ENCODE results near the gene SH3RF2.

The SH3RF2 gene

GRCh38 chr5:146068977-146069779 is 132.8 kb downstream of the SH3RF2 start:
- no peaks in the 10 kb centered on the region for H3K79me2 ChIP-seq (ENCODE audit: low read length)
- H3K4me1 ChIP-seq (ENCODE audit: low read length), result peaks cover 31% of the 10 kb centered on the region
- H3K9me2 ChIP-seq (replicated peaks; ENCODE audit: insufficient read depth, low read length), result no peaks in the 10 kb centered on the region
- H3K27ac ChIP-seq (ENCODE audit: low read length), result peak overlapping the region; percentile 41; the same call in 1 of the 2 replicates
- TF ChIP-seq EZH2phosphoT487 (IDR thresholded peaks at IDR 0.05; ENCODE audit: low read length) (no peak), EZH2 (optimal IDR thresholded peaks at IDR 0.05; ENCODE audit: low read depth, low read length) (no peak), CTCF (IDR thresholded peaks at IDR 0.05; ENCODE audit: low read length) (no peak)
- no peak overlapping the region for H3K9ac ChIP-seq (ENCODE audit: low read length)
- peak overlapping the region; percentile 37; the same call in 1 of the 2 replicates for H3K4me2 ChIP-seq (ENCODE audit: low read depth, low read length)
- peak; percentile 66 for DNase-seq
- H4K20me1 ChIP-seq (ENCODE audit: insufficient read depth, low read length), result no peaks in the 10 kb centered on the region
- H3K9me3 ChIP-seq (replicated peaks; ENCODE audit: insufficient read depth, low read length), result no peaks in the 10 kb centered on the region
- H3K4me3 ChIP-seq (ENCODE audit: low read length), result no peak overlapping the region
- H3K27me3 ChIP-seq (replicated peaks; ENCODE audit: insufficient read depth, low read length), result no peaks in the 10 kb centered on the region
- peaks cover 8% of the 10 kb centered on the region; the same call in 1 of the 2 replicates for H3F3A ChIP-seq (ENCODE audit: insufficient read depth, low read length)
- no peaks in the 10 kb centered on the region for H3K36me3 ChIP-seq (replicated peaks; ENCODE audit: insufficient read depth, low read length)
- H2AFZ ChIP-seq (ENCODE audit: low read length), result no peak overlapping the region

- DNase-seq, result peak; percentile 48
- peak overlapping the region; percentile 37; the same call in 1 of the 2 replicates for H3K4me2 ChIP-seq (ENCODE audit: low read depth, low read length)
- no peak overlapping the region for H3K4me3 ChIP-seq (ENCODE audit: low read length)
Observed at GRCh38 chr5:146069780-146070099, 133.4 kb downstream of the SH3RF2 start.

GRCh38 chr5:146070746-146071145 is 134.4 kb downstream of the SH3RF2 start:
- Histone ChIP-seq H3K4me3 (ENCODE audit: low read length) (no peak overlapping the region), H3K4me2 (ENCODE audit: low read depth, low read length) (no peak overlapping the region), H3K9ac (ENCODE audit: low read length) (no peak overlapping the region), H3K27me3 (replicated peaks; ENCODE audit: insufficient read depth, low read length) (no peaks in the 10 kb centered on the region), H3F3A (ENCODE audit: insufficient read depth, low read length) (peaks cover 8% of the 10 kb centered on the region; the same call in 1 of the 2 replicates), H3K9me2 (replicated peaks; ENCODE audit: insufficient read depth, low read length) (no peaks in the 10 kb centered on the region), H4K20me1 (ENCODE audit: insufficient read depth, low read length) (no peaks in the 10 kb centered on the region), H3K36me3 (replicated peaks; ENCODE audit: insufficient read depth, low read length) (no peaks in the 10 kb centered on the region), H2AFZ (ENCODE audit: low read length) (no peak overlapping the region), H3K27ac (ENCODE audit: low read length) (no peak overlapping the region), H3K79me2 (ENCODE audit: low read length) (no peaks in the 10 kb centered on the region), H3K9me3 (replicated peaks; ENCODE audit: insufficient read depth, low read length) (no peaks in the 10 kb centered on the region), H3K4me1 (ENCODE audit: low read length) (peaks cover 31% of the 10 kb centered on the region)
- TF ChIP-seq EZH2 (optimal IDR thresholded peaks at IDR 0.05; ENCODE audit: low read depth, low read length), result no peak
- DNase-seq, result no peak

More at GRCh38 chr5:146069780-146070099, 133.4 kb downstream of the SH3RF2 start:
- peak overlapping the region; percentile 41; the same call in 1 of the 2 replicates for H3K27ac ChIP-seq (ENCODE audit: low read length)
- H3F3A ChIP-seq (ENCODE audit: insufficient read depth, low read length), result peaks cover 8% of the 10 kb centered on the region; the same call in 1 of the 2 replicates
- no peak overlapping the region for H2AFZ ChIP-seq (ENCODE audit: low read length)
- H3K27me3 ChIP-seq (replicated peaks; ENCODE audit: insufficient read depth, low read length), result no peaks in the 10 kb centered on the region
- H4K20me1 ChIP-seq (ENCODE audit: insufficient read depth, low read length), result no peaks in the 10 kb centered on the region
- TF ChIP-seq EZH2 (optimal IDR thresholded peaks at IDR 0.05; ENCODE audit: low read depth, low read length), result no peak
- no peaks in the 10 kb centered on the region for H3K79me2 ChIP-seq (ENCODE audit: low read length)
- H3K4me1 ChIP-seq (ENCODE audit: low read length), result peaks cover 31% of the 10 kb centered on the region
- no peaks in the 10 kb centered on the region for H3K36me3 ChIP-seq (replicated peaks; ENCODE audit: insufficient read depth, low read length)
- no peaks in the 10 kb centered on the region for H3K9me3 ChIP-seq (replicated peaks; ENCODE audit: insufficient read depth, low read length)
- no peaks in the 10 kb centered on the region for H3K9me2 ChIP-seq (replicated peaks; ENCODE audit: insufficient read depth, low read length)
- H3K9ac ChIP-seq (ENCODE audit: low read length), result no peak overlapping the region

- Histone ChIP-seq H3K9me3 (replicated peaks; ENCODE audit: insufficient read depth, low read length) (no peaks in the 10 kb centered on the region), H3K9ac (ENCODE audit: low read length) (no peak overlapping the region), H4K20me1 (ENCODE audit: insufficient read depth, low read length) (no peaks in the 10 kb centered on the region), H3K79me2 (ENCODE audit: low read length) (no peaks in the 10 kb centered on the region), H3K4me3 (ENCODE audit: low read length) (no peak overlapping the region), H3K36me3 (replicated peaks; ENCODE audit: insufficient read depth, low read length) (no peaks in the 10 kb centered on the region), H2AFZ (ENCODE audit: low read length) (no peak overlapping the region), H3K4me2 (ENCODE audit: low read depth, low read length) (no peak overlapping the region), H3K4me1 (ENCODE audit: low read length) (peaks cover 31% of the 10 kb centered on the region), H3K27ac (ENCODE audit: low read length) (no peak overlapping the region), H3K27me3 (replicated peaks; ENCODE audit: insufficient read depth, low read length) (no peaks in the 10 kb centered on the region), H3K9me2 (replicated peaks; ENCODE audit: insufficient read depth, low read length) (no peaks in the 10 kb centered on the region), H3F3A (ENCODE audit: insufficient read depth, low read length) (peaks cover 8% of the 10 kb centered on the region; the same call in 1 of the 2 replicates)
- no peak for TF ChIP-seq EZH2 (optimal IDR thresholded peaks at IDR 0.05; ENCODE audit: low read depth, low read length)
- DNase-seq, result no peak
Observed at GRCh38 chr5:146071171-146071570, 134.8 kb downstream of the SH3RF2 start.
